Mesothelial cell of epicardium (in vitro differentiated cells): ENCODE data around the gene SLC7A5. TPM values are rescaled to one million over a fixed set of nuclear protein-coding genes. Genes with fewer than 3 reads are reported as not detected.

Experiments used
- DNase-seq, 2 experiments: peaks; one replicate each; pipeline ENCODE4 v3.0.0; 2021; ENCODE audit warnings: low spot score in 2 of 2; ENCODE audit not compliant: unreplicated experiment in 2 of 2
- H3K27ac Mint-ChIP-seq: 2 replicates; pipeline ENCODE4 v1.8.0; 2021; ENCODE audit warnings: mixed read lengths
- H3K27me3 Mint-ChIP-seq: 2 replicates; pipeline ENCODE4 v1.8.0; 2021; ENCODE audit warnings: low read depth, mixed read lengths
- H3K36me3 Mint-ChIP-seq: 2 replicates; pipeline ENCODE4 v1.8.0; 2021; ENCODE audit warnings: mixed read lengths
- H3K4me1 Mint-ChIP-seq: 2 replicates; pipeline ENCODE4 v1.8.0; 2021; ENCODE audit warnings: mixed read lengths
- H3K4me3 Mint-ChIP-seq: 2 replicates; pipeline ENCODE4 v1.8.0; 2021; ENCODE audit warnings: mild to moderate bottlenecking, moderate library complexity, mixed read lengths
- H3K9me3 Mint-ChIP-seq: 2 replicates; pipeline ENCODE4 v1.8.0; 2021; ENCODE audit warnings: mixed read lengths
- total RNA-seq: library from RNA; stranded (reverse); gene quantifications from 3 replicates; pipeline ENCODE4 v1.2.1, GENCODE V29; 2021
- TF ChIP-seq, protein P1 (sequence below): fragments of 200-600 bp; sonication (generic); IDR thresholded peaks from one replicate; pipeline ENCODE4 v1.5.0; 2021; ENCODE audit warnings: antibody characterized with exemption; ENCODE audit not compliant: unreplicated experiment

Gene SLC7A5
- total RNA-seq, 1 donor from 2014 or later: 70.0 TPM

DNA sequence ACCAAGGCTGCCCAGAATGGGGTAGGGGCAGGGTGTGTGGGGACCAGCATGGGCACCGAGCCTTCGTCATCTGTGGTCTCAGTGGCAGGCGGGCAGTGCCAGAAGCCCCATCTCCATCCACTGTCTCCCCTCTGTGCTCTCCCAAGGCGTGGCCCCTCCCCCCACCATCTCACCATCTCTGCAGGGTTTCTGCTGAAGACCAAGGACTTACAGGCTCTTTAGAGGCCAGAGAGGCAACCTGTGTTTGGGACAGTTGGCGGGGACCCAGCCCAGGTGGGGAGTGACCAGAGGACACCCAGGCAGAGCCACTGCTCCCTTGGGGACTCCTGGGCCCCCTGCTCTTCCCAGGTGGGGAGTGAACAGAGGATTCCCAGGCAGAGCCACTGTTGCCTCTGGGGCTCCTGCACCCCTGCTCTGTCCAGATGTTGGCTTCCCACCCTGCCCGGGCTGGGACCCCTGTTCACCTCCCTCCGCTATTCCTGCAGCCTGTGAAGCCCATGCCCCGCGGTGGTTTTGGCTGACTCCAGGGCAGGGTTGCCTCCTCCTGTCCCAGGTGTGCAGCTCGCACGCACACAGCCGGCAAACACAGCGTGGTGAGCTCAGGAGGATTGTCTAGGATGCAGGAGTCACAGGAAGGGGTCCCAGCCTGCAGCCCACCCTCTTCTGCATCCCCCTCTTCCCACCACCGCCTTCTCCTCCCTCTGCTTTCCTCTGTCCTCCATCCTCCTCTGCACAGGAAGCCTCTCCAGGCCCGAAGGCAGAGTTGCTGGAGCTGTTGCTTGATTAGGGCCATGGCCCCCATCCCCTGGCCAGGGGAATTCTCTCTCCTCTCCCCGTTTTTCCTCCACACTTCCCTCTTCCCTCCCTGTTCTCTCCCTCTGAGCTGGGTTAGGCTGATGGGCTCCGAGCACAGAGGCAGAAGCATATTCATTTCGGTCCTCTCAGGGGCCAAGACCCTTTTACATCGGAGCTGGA, 45.0 kb downstream of the SLC7A5 start:
- Mint-ChIP-seq H3K9me3 (no peaks in the 10 kb centered on the region), H3K36me3 (no peaks in the 10 kb centered on the region), H3K4me1 (peaks cover 34% of the 10 kb centered on the region), H3K27ac (no peak overlapping the region), H3K4me3 (no peak overlapping the region), H3K27me3 (no peaks in the 10 kb centered on the region)
- TF ChIP-seq, protein P1, sequence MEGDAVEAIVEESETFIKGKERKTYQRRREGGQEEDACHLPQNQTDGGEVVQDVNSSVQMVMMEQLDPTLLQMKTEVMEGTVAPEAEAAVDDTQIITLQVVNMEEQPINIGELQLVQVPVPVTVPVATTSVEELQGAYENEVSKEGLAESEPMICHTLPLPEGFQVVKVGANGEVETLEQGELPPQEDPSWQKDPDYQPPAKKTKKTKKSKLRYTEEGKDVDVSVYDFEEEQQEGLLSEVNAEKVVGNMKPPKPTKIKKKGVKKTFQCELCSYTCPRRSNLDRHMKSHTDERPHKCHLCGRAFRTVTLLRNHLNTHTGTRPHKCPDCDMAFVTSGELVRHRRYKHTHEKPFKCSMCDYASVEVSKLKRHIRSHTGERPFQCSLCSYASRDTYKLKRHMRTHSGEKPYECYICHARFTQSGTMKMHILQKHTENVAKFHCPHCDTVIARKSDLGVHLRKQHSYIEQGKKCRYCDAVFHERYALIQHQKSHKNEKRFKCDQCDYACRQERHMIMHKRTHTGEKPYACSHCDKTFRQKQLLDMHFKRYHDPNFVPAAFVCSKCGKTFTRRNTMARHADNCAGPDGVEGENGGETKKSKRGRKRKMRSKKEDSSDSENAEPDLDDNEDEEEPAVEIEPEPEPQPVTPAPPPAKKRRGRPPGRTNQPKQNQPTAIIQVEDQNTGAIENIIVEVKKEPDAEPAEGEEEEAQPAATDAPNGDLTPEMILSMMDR: no peak
- no peak for DNase-seq

DNA sequence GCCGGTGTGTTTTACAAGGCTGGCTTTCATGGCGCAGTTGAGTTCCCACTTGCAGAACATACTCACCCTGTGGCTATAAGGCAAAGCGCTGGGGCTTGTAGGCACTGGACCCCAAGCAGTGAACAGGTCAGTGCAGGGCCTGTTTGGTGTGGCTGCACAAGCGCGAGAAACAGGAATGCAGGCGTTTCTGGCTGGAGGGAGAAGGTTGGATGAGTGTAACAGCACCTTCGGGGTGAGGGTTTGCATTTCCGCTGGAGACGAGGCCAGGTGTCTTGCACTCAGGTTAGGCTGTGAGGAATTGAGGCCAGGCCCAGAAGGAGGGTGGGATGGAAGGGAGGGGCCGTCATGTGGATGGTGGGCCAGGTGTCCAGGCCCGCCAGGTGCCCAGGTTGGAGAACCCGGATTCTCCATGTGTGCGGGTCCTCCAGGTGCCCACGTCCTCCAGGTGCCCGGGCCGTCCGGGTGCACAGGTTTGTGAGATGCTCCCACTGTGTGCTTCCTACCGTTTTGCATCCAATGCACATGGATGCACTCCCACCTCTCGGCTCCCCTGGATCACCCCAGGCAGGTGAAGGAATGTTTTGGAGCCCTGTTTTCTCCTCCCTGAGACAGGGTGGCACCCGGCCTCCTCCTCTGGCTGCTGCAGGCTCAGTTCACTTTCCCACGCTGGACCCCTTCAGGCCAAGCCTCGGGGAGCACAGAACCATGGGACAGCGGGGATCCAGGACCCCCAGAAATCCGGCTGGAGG, 46.0 kb downstream of the SLC7A5 start:
- Mint-ChIP-seq H3K27ac (no peak overlapping the region), H3K9me3 (no peaks in the 10 kb centered on the region), H3K36me3 (no peaks in the 10 kb centered on the region), H3K4me1 (peaks cover 34% of the 10 kb centered on the region), H3K27me3 (no peaks in the 10 kb centered on the region), H3K4me3 (no peak overlapping the region)
- TF ChIP-seq, protein P1: no peak
- DNase-seq: no peak

DNA sequence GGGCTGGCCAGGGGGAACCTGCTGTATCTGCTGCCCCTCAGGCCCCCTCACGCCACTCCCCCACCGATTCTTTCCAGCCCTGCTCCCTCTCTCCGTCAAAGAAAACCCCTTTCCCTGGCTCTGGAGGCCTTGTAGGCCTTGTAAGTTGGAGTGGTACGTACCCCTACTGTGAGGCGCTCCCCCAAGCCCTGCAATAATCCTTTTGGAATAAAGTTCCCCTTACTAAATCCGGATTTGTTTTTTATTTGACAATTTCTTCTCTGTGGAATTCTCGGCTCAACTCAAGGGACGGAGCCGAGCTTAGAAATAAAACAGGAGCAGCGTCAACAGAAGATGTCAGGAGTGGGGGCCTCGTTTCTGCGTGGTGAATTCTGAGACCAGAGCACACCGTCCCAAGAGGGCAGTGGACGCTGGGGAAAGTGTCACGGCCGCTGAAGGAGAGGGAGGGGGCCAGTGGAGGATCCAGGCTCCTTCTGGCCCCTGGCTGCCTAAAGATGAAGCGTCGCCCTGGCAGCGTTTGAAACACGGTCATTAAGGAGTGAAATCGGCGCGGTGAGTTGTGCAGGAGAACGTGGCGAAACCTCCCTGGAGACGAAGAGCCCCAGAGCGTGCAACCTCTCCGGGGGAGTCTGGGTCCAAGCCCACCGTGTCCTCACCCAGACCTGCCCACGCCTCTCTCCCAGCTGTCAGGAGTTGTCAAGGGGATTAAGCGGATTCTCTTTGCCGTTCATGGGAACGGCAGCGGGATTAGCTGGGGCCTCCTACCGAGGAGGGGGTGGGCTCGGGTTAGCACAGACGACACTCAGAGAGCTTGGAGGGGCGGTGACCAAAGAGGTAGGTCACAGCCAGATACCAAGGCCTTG, 47.0 kb downstream of the SLC7A5 start:
- Mint-ChIP-seq H3K9me3 (no peaks in the 10 kb centered on the region), H3K4me3 (no peak overlapping the region), H3K4me1 (peaks cover 34% of the 10 kb centered on the region), H3K36me3 (no peaks in the 10 kb centered on the region), H3K27me3 (no peaks in the 10 kb centered on the region), H3K27ac (peak overlapping the region; percentile 77)
- TF ChIP-seq, protein P1: no peak
- no peak for DNase-seq

DNA sequence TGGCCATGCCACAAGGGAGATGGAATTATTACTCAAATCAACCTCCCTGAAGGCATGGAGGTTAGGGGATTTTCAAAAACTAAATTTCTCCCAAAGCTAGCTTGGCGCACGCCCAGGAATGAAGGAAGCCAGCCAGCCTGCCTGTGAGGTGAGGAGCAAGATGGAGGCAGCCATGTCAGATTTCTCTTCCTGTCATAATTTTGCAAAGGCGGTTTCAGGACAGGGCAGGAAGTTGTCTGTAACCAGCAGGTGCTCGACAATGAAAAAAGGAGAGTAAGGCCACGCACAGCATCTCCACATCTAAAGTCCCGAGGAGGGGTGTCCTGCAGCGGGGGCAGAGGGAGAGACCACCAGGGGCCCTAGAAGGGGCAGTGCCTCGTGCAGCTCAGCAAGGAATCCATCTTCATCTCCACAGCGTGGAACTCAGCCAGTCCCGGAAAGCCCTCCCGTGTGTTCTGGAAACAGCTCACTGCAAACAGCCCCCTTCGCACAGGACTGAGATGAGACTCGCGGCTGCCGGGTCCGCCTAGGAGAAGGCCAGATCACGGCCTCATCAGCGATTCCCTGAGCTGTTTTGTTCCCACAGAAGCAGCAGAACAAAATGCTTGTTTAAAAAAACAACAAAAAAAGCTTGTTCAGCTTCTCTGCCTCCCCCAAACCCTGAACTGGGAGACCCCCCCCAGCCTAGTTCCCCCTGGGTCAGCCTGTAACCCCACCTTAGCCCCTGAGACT, 47.8 kb downstream of the SLC7A5 start:
- Mint-ChIP-seq H3K36me3 (no peaks in the 10 kb centered on the region), H3K27me3 (no peaks in the 10 kb centered on the region), H3K9me3 (no peaks in the 10 kb centered on the region), H3K4me1 (peaks cover 34% of the 10 kb centered on the region), H3K27ac (peak overlapping the region; percentile 77), H3K4me3 (no peak overlapping the region)
- DNase-seq: no peak
- TF ChIP-seq, protein P1: no peak

DNA sequence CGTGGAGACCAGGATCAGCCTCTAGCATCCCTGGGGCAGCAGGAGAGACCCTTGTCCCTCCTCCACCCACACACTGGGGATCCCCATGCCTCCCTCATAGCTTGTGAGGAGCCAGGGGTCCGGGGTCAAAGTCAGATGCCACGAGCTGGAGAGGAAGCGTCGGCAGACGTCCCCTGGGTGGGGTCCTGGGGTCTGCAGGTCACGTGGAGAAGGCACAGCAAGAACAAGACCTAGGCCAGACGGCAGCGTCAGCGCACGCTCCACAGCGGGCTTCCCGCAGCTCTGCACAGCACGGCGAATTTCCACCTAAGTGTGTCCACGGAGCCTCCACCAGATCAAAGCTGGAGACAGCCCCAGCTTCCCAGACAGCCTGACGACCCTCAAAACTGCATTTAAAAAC, 49.3 kb downstream of the SLC7A5 start:
- TF ChIP-seq, protein P1: no peak
- Mint-ChIP-seq H3K36me3 (no peaks in the 10 kb centered on the region), H3K4me3 (no peak overlapping the region), H3K27me3 (no peaks in the 10 kb centered on the region), H3K9me3 (no peaks in the 10 kb centered on the region), H3K27ac (no peak overlapping the region), H3K4me1 (peaks cover 30% of the 10 kb centered on the region)
- no peak for DNase-seq
